ENCODE data around the gene TOPORS.

- TF ChIP-seq CTCF (IDR thresholded peaks at IDR 0.05): no peak
- no peak for TF ChIP-seq RXRA (IDR thresholded peaks at IDR 0.05; ENCODE audit: borderline replicate concordance, low read depth)
- TF ChIP-seq RFX5 (IDR thresholded peaks at IDR 0.05; ENCODE audit: low read length): no peak
- TF ChIP-seq MAX (IDR thresholded peaks at IDR 0.05; ENCODE audit: low read depth): peak; percentile 94
- TF ChIP-seq FOXM1 (IDR thresholded peaks at IDR 0.05; ENCODE audit: low read depth): no peak
- TF ChIP-seq EP300 (IDR thresholded peaks at IDR 0.05; ENCODE audit: borderline replicate concordance in 1 of 2, low read depth in 1 of 2, low read length in 1 of 2): 0 out of 4 replicates have a peak, but pooled peaks of 1 of the 2 experiments have one; percentile 16
- peak; percentile 84; the same call in 1 of the 2 replicates for TF ChIP-seq TAF1 (IDR thresholded peaks at IDR 0.05; ENCODE audit: borderline replicate concordance, low read depth, low read length)
Observed at GRCh38 chr9:32572900-32573523, 20.6 kb upstream of the TOPORS start, which contains the start of gene NDUFB6.

All from SK-N-SH (cell line).